Neural cell (in vitro differentiated cells): Measurements from ENCODE around the gene GLB1L2. TPM values are rescaled to one million over a fixed set of nuclear protein-coding genes. Genes with fewer than 3 reads are reported as not detected.

Source experiments
- H2AFZ ChIP-seq: fragments of 200-600, 300-800 bp; sonication (generic), shearing (Covaris generic); 2 replicates; pipeline ENCODE4 v1.6.0; 2014; ENCODE audit warnings: low read depth, mild to moderate bottlenecking, antibody characterized with exemption, low read length, moderate library complexity
- H3F3A ChIP-seq: fragments of 200-600 bp; shearing (Covaris generic); 2 replicates; pipeline ENCODE4 v1.6.1; 2016; ENCODE audit warnings: mild to moderate bottlenecking, moderate library complexity, mixed read lengths, antibody characterized with exemption, low read length; ENCODE audit not compliant: insufficient read depth, poor library complexity, severe bottlenecking
- H3K27ac ChIP-seq: fragments of 200-600, 300-800 bp; sonication (generic), shearing (Covaris generic); 2 replicates; pipeline ENCODE4 v1.5.1; 2014; ENCODE audit warnings: mild to moderate bottlenecking, low read length, moderate library complexity
- H3K27me3 ChIP-seq: fragments of 300-800, 200-600 bp; sonication (generic), shearing (Covaris generic); 2 replicates; pipeline ENCODE4 v1.6.0; 2014; ENCODE audit warnings: mild to moderate bottlenecking, low read depth, low read length, moderate library complexity; ENCODE audit not compliant: insufficient read depth
- H3K36me3 ChIP-seq: fragments of 300-800, 200-600 bp; sonication (generic), shearing (Covaris generic); 2 replicates; pipeline ENCODE4 v1.5.1; 2014; ENCODE audit warnings: mild to moderate bottlenecking, antibody characterized with exemption, low read length, moderate library complexity; ENCODE audit not compliant: insufficient read depth
- H3K4me2 ChIP-seq: fragments of 300-800, 200-600 bp; sonication (generic), shearing (Covaris generic); 2 replicates; pipeline ENCODE4 v1.6.0; 2014; ENCODE audit warnings: mild to moderate bottlenecking, low read length
- H3K4me3 ChIP-seq: fragments of 300-800, 200-600 bp; sonication (generic), shearing (Covaris generic); 2 replicates; pipeline ENCODE4 v1.5.1; 2014; ENCODE audit warnings: mild to moderate bottlenecking, low read length, moderate library complexity
- H3K79me2 ChIP-seq: fragments of 200-600 bp; shearing (Covaris generic); replicated peaks from 2 replicates; pipeline ENCODE4 v1.6.0; 2014; ENCODE audit warnings: mild to moderate bottlenecking, low read length, moderate library complexity; ENCODE audit not compliant: insufficient read depth
- H3K9ac ChIP-seq: fragments of 300-800, 200-600 bp; sonication (generic), shearing (Covaris generic); 2 replicates; pipeline ENCODE4 v1.6.1; 2016; ENCODE audit warnings: mild to moderate bottlenecking, low read length, mixed read lengths
- H3K9me2 ChIP-seq: fragments of 200-600 bp; shearing (Covaris generic); 2 replicates; pipeline ENCODE4 v1.6.1; 2016; ENCODE audit warnings: mild to moderate bottlenecking, low read length, mixed read lengths; ENCODE audit not compliant: insufficient read depth
- H3K9me3 ChIP-seq: fragments of 200-600, 300-800 bp; sonication (generic), shearing (Covaris generic); 2 replicates; pipeline ENCODE4 v1.6.1; 2016; ENCODE audit warnings: mild to moderate bottlenecking, mixed run types, low read length, moderate library complexity, mixed read lengths
- H4K20me1 ChIP-seq: fragments of 200-600 bp; shearing (Covaris generic); 2 replicates; pipeline ENCODE4 v1.6.1; 2016; ENCODE audit warnings: mild to moderate bottlenecking, mixed run types; ENCODE audit not compliant: insufficient read depth
- CTCF ChIP-seq: fragments of 450-650 bp; IDR thresholded peaks from 2 replicates; pipeline ENCODE4 v1.5.1; 2014; ENCODE audit warnings: antibody characterized with exemption, mild to moderate bottlenecking, moderate library complexity; ENCODE audit not compliant: poor library complexity, severe bottlenecking
- EP300 ChIP-seq: fragments of 450-650 bp; conservative IDR thresholded peaks from 2 replicates; pipeline ENCODE4 v1.6.1; 2014; ENCODE audit warnings: antibody characterized with exemption, mild to moderate bottlenecking, moderate library complexity; ENCODE audit not compliant: poor library complexity, severe bottlenecking
- EZH2 ChIP-seq: fragments of 200-600, 300-800 bp; shearing (Covaris generic), sonication (generic); IDR thresholded peaks from 2 replicates; pipeline ENCODE4 v1.6.1; 2014; ENCODE audit warnings: antibody characterized with exemption, low read length, borderline replicate concordance, mild to moderate bottlenecking; ENCODE audit not compliant: insufficient read depth, poor library complexity, severe bottlenecking
- MXI1 ChIP-seq: fragments of 450-650 bp; conservative IDR thresholded peaks from 2 replicates; pipeline ENCODE4 v1.6.1; 2014; ENCODE audit warnings: antibody characterized with exemption, mild to moderate bottlenecking; ENCODE audit not compliant: poor library complexity, severe bottlenecking
- POLR2AphosphoS5 ChIP-seq: IDR thresholded peaks from 2 replicates; pipeline ENCODE4 v1.6.1; 2012
- RAD21 ChIP-seq: fragments of 450-650 bp; conservative IDR thresholded peaks from 2 replicates; pipeline ENCODE4 v1.6.1; 2014; ENCODE audit warnings: antibody characterized with exemption, mild to moderate bottlenecking, moderate library complexity
- REST ChIP-seq: IDR thresholded peaks from 2 replicates; pipeline ENCODE4 v1.6.1; 2012; ENCODE audit warnings: borderline replicate concordance
- SMC3 ChIP-seq: fragments of 450-650 bp; conservative IDR thresholded peaks from 2 replicates; pipeline ENCODE4 v1.6.1; 2014; ENCODE audit warnings: antibody characterized with exemption, mild to moderate bottlenecking, moderate library complexity; ENCODE audit not compliant: poor library complexity
- TAF1 ChIP-seq: IDR thresholded peaks from 2 replicates; pipeline ENCODE4 v1.6.1; 2012; ENCODE audit warnings: low read depth
- polyA plus RNA-seq: library from polyadenylated mRNA; depleted of rRNA; stranded (reverse); fragments of >200 nt; gene quantifications from 2 replicates; pipeline ENCODE4 v1.2.3, GENCODE V29; 2014

Gene GLB1L2
- polyA plus RNA-seq, 1 donor from 2014 or later: 1.6 TPM

- Histone ChIP-seq H3K36me3 (no peaks in the 10 kb centered on the region), H4K20me1 (no peaks in the 10 kb centered on the region), H3K79me2 (no peaks in the 10 kb centered on the region), H3K27ac (no peak overlapping the region), H3K4me2 (no peak overlapping the region), H3K4me3 (no peak overlapping the region), H3K9me2 (no peaks in the 10 kb centered on the region), H3K9me3 (no peaks in the 10 kb centered on the region), H3K9ac (no peak overlapping the region), H3K27me3 (no peaks in the 10 kb centered on the region), H3F3A (no peaks in the 10 kb centered on the region), H2AFZ (no peak overlapping the region)
- TF ChIP-seq SMC3 (peak; percentile 13), EP300 (no peak)
These were observed 31.8 kb downstream of the GLB1L2 start for GRCh38 chr11:134363592-134363991.

- no peaks in the 10 kb centered on the region for H3K9me2 ChIP-seq
- H3F3A ChIP-seq: no peaks in the 10 kb centered on the region
- H3K9ac ChIP-seq: no peak overlapping the region
- no peaks in the 10 kb centered on the region for H3K79me2 ChIP-seq
- no peak overlapping the region for H3K4me2 ChIP-seq
- H3K36me3 ChIP-seq: no peaks in the 10 kb centered on the region
- H4K20me1 ChIP-seq: no peaks in the 10 kb centered on the region
- no peaks in the 10 kb centered on the region for H3K27me3 ChIP-seq
- no peak overlapping the region for H2AFZ ChIP-seq
- H3K4me3 ChIP-seq: no peak overlapping the region
- no peak for TF ChIP-seq POLR2AphosphoS5
- no peak for TF ChIP-seq REST
- TF ChIP-seq TAF1: no peak
- no peak for TF ChIP-seq EZH2
- TF ChIP-seq EP300: no peak
- no peak for TF ChIP-seq RAD21
- TF ChIP-seq MXI1: no peak
- TF ChIP-seq SMC3: no peak
- no peak for TF ChIP-seq CTCF
- H3K9me3 ChIP-seq: no peaks in the 10 kb centered on the region
- H3K27ac ChIP-seq: no peak overlapping the region
These were observed 32.5 kb downstream of the GLB1L2 start for GRCh38 chr11:134364261-134364660.
